Choroid plexus epithelial cell (primary cell): ENCODE results near the gene FARP1.

ENCODE experiments used
- DNase-seq: peaks from one replicate; pipeline ENCODE4 v3.0.0-alpha.2; 2010; ENCODE audit warnings: low read depth
- H3K4me3 ChIP-seq: 2 replicates; pipeline ENCODE4 v1.5.1; 2011; ENCODE audit warnings: low read depth, mild to moderate bottlenecking, control low read depth, low read length, moderate library complexity
- TF ChIP-seq, protein P1 (sequence below): conservative IDR thresholded peaks from 2 replicates; pipeline ENCODE4 v1.5.1; 2011; ENCODE audit warnings: low read depth, mild to moderate bottlenecking, control low read depth, inconsistent platforms, low read length, moderate library complexity

FARP1 gene

DNA sequence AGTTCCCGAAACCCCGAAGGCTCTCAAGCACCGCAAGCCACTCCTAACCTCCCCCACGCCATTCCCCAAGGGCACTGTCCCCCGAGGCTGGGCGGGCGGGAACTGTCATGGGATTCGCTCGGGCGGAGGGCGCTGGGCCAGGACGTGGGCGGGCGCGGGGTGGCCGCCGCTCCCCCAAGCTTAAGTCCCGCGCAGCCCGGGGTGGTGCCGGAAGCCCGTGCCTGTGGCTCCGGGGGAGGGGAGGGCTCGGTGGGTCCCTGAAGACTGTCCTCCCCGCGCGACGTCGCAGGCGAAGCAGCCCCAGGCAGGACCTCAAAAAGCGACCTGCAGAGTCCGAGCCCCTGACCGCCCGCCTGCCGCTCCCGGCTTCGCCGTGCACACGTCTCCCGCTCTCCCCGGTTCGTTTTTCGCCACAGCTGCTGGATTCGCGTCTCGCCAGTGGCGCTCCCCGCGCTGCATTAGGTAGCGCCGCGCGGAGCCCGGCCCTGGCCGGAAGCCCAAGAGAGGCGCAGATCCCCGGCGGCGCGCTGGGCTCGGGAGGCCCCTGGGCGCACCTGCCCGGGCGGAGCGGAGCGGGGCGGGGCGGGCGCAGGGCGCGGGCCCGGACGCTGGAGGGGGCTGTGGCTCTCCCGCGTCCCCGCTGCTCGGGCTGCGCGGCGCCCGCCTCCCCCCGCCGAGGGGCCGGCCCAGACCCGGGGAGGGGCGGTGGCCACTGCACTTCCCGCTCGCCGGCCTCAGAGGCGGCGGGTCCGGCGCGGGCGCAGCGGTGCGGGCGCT, at the start of gene FARP1:
Gene FARP1 (plus strand): TSS at position 715 of the 777 bp plus-strand sequence. CDS start 70,149 bp downstream, outside the sequence.
- H3K4me3 ChIP-seq = peak within 1 kb of the TSS; percentile 65
- DNase-seq = peak; percentile 69
- TF ChIP-seq, protein P1, sequence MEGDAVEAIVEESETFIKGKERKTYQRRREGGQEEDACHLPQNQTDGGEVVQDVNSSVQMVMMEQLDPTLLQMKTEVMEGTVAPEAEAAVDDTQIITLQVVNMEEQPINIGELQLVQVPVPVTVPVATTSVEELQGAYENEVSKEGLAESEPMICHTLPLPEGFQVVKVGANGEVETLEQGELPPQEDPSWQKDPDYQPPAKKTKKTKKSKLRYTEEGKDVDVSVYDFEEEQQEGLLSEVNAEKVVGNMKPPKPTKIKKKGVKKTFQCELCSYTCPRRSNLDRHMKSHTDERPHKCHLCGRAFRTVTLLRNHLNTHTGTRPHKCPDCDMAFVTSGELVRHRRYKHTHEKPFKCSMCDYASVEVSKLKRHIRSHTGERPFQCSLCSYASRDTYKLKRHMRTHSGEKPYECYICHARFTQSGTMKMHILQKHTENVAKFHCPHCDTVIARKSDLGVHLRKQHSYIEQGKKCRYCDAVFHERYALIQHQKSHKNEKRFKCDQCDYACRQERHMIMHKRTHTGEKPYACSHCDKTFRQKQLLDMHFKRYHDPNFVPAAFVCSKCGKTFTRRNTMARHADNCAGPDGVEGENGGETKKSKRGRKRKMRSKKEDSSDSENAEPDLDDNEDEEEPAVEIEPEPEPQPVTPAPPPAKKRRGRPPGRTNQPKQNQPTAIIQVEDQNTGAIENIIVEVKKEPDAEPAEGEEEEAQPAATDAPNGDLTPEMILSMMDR = no peak

GRCh38 chr13:98094678-98095266, 48.1 kb upstream of the FARP1 start:
- TF ChIP-seq, protein P1 = no peak
- H3K4me3 ChIP-seq = no peak overlapping the region
- no peak for DNase-seq

GRCh38 chr13:98096059-98096458, 46.8 kb upstream of the FARP1 start:
- peak; percentile 12 for DNase-seq
- no peak overlapping the region for H3K4me3 ChIP-seq
- TF ChIP-seq, protein P1 = no peak

DNA sequence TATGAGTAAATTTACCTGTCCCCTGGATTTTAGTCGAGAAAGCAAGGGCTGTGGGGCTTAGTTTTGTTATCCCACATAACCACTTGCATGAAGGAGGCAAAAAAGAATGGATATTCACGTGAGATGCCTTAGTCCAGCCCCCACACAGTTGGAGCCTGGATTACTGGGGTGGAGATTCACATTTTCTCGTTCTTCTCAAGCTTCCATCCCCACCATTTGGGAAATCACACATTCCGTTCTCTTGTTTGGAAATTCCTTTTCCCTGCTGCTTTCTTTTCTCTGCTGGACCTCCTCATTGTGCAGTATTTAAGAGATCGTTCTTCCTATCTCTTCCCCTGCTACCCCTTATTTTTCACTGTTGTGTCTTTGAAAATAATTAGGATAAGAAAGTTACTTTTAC, 45.1 kb upstream of the FARP1 start:
- H3K4me3 ChIP-seq = no peak overlapping the region
- TF ChIP-seq, protein P1 = no peak
- no peak for DNase-seq

DNA sequence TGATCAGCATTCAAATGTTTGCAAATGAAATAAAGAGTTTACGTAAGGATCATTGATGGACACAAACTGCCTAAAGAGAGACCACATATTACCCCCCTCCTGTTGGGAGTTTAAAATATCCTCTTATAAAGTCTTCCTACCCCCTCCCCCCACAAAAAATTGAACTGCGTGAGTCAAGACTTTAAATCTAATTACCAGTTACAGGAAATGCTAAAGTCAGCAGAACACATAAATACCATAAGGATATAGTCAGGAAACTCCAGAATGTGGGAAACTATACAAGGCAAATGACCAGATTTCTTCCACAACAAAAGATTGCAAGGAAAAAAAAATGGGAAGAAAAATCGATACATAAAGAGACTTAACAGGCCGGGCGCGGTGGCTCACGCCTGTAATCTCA, 44.4 kb upstream of the FARP1 start:
- TF ChIP-seq, protein P1 = no peak
- no peak overlapping the region for H3K4me3 ChIP-seq
- DNase-seq = no peak

- no peak overlapping the region for H3K4me3 ChIP-seq
- TF ChIP-seq, protein P1 = no peak
- DNase-seq = no peak
Observed at GRCh38 chr13:98099627-98100026, 43.3 kb upstream of the FARP1 start.
